Vagina (tissue), 2 donors: ENCODE measurements around the gene ADPRHL1.

Experiments
- POLR2AphosphoS5 ChIP-seq, 2 donors: sonication (generic); formaldehyde crosslinking; IDR thresholded peaks; one replicate each; pipeline ENCODE4 v1.9.0; 2017; ENCODE audit warnings: antibody characterized with exemption in 2 of 2, mild to moderate bottlenecking in 2 of 2, low read depth in 1 of 2; ENCODE audit not compliant: insufficient read depth in 1 of 2
- TF ChIP-seq, protein P1 (sequence below), 3 experiments: fragments of 450-650 bp in 2 of 3; fragments of 200-600 bp in 1 of 3; sonication (generic) in 1 of 3; IDR thresholded peaks; one replicate each; pipeline ENCODE4 v1.5.1; 2017 to 2019; ENCODE audit warnings: antibody characterized with exemption in 3 of 3, mild to moderate bottlenecking in 2 of 3, moderate library complexity in 2 of 3

DNA sequence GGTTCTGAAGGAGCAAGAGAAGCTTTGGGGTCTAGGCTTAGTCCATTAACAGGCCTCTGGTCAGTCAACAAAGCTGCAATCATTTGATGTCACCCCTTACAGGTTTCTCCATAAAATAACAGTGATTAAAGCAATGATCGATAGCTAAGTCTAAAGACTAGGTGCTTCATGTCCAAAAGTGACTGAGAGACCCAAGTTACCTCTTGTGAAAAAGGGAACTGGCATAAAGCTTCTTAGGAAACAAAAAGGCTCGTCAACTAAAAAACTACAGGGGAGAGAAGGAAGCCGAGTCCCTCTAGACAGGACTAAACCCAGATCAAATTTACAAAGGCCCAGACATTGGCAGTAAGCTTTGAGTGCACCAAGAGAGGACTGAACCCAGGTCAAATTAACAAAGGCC, 35.0 kb upstream of the ADPRHL1 start:
- TF ChIP-seq, protein P1, sequence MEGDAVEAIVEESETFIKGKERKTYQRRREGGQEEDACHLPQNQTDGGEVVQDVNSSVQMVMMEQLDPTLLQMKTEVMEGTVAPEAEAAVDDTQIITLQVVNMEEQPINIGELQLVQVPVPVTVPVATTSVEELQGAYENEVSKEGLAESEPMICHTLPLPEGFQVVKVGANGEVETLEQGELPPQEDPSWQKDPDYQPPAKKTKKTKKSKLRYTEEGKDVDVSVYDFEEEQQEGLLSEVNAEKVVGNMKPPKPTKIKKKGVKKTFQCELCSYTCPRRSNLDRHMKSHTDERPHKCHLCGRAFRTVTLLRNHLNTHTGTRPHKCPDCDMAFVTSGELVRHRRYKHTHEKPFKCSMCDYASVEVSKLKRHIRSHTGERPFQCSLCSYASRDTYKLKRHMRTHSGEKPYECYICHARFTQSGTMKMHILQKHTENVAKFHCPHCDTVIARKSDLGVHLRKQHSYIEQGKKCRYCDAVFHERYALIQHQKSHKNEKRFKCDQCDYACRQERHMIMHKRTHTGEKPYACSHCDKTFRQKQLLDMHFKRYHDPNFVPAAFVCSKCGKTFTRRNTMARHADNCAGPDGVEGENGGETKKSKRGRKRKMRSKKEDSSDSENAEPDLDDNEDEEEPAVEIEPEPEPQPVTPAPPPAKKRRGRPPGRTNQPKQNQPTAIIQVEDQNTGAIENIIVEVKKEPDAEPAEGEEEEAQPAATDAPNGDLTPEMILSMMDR (IDR thresholded peaks at IDR 0.05): no peak
- no peak for TF ChIP-seq POLR2AphosphoS5 (IDR thresholded peaks at IDR 0.05; ENCODE audit: insufficient read depth in 1 of 2, low read depth in 1 of 2)
